Measurements from ENCODE around the gene SLC23A1.

SLC23A1 gene

DNA sequence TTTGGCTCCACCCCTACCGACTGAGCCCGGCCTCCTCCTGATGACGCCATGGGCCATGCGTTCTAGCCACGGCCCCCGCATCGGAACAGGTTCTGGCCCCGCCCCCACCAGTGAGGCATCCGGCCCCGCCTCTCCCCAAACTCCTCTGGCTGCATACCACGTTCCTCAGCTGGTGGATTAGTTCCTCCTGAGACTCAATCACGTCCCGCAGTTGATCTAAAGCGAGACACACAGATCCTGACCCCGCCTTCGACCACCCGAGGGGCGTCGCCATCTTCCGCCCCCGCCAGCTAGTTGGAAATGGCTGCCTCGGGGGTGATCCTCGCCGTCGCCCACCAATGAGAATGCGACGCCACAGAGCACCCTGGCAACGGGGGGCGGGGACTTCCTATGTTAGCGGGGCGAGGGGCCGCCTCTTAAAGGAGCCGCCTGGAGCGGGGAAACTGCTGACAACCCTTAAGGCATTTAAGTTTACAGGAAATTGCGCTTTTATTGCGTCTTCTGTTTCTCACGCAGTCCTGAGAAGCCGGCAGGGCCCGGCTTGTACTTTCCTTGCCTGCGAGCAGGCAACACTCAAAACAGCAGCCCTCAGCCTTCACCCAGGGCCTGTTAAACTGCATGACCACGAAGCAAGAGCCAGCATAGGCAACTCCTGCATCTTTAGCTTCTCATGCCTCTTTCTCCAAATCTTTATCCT is 20.8 kb upstream of the SLC23A1 start, which contains the start of gene SPATA24:
SPATA24 (minus strand) TSS at position 303 of the 697 bp plus-strand sequence; CDS start at position 274, 29 bp downstream.
- peak; percentile 95 for ATAC-seq
- TF ChIP-seq, protein P1, sequence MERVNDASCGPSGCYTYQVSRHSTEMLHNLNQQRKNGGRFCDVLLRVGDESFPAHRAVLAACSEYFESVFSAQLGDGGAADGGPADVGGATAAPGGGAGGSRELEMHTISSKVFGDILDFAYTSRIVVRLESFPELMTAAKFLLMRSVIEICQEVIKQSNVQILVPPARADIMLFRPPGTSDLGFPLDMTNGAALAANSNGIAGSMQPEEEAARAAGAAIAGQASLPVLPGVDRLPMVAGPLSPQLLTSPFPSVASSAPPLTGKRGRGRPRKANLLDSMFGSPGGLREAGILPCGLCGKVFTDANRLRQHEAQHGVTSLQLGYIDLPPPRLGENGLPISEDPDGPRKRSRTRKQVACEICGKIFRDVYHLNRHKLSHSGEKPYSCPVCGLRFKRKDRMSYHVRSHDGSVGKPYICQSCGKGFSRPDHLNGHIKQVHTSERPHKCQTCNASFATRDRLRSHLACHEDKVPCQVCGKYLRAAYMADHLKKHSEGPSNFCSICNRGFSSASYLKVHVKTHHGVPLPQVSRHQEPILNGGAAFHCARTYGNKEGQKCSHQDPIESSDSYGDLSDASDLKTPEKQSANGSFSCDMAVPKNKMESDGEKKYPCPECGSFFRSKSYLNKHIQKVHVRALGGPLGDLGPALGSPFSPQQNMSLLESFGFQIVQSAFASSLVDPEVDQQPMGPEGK (CRISPR knock-in tag; IDR thresholded peaks at IDR 0.05; ENCODE audit: borderline replicate concordance) = peak; percentile 20; the same call in 1 of the 2 replicates
- TF ChIP-seq BACH2 (CRISPR knock-in tag; IDR thresholded peaks at IDR 0.05; ENCODE audit: borderline replicate concordance) (no peak), OSR1 (CRISPR knock-in tag; IDR thresholded peaks at IDR 0.05) (no peak)

DNA sequence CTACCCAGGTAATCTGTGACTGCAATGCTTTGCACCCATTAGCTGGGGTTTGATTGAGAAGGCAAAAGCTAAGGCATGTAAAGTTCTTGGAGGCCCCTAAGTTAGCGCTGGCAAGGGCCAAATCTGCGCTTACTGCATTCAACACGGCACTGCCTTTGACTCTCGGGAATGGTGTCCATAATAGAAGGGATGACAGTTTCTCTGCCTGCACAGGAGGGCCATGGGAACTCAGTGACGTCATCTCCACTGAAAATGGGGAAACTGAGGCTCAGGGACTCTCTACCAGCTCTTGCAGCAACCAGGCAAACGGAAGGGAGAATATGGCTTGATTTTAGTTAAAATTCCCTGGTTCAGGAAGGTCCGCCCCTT is 20.3 kb upstream of the SLC23A1 start:
- peak; percentile 31 for ATAC-seq
- TF ChIP-seq ISL1 (CRISPR knock-in tag; IDR thresholded peaks at IDR 0.05) (no peak), GLIS3 (CRISPR knock-in tag; IDR thresholded peaks at IDR 0.05) (no peak), PPARA (CRISPR knock-in tag; IDR thresholded peaks at IDR 0.05; ENCODE audit: borderline replicate concordance) (no peak), CSDC2 (CRISPR knock-in tag; IDR thresholded peaks at IDR 0.05) (no peak), TOX (CRISPR knock-in tag; IDR thresholded peaks at IDR 0.05; ENCODE audit: borderline replicate concordance) (no peak), ZNF565 (CRISPR knock-in tag; conservative IDR thresholded peaks at IDR 0.05; ENCODE audit: low read depth) (no peak), ARNTL (CRISPR knock-in tag; IDR thresholded peaks at IDR 0.05; ENCODE audit: borderline replicate concordance, low read depth) (no peak), OSR1 (CRISPR knock-in tag; IDR thresholded peaks at IDR 0.05) (no peak)
- TF ChIP-seq, protein P2, sequence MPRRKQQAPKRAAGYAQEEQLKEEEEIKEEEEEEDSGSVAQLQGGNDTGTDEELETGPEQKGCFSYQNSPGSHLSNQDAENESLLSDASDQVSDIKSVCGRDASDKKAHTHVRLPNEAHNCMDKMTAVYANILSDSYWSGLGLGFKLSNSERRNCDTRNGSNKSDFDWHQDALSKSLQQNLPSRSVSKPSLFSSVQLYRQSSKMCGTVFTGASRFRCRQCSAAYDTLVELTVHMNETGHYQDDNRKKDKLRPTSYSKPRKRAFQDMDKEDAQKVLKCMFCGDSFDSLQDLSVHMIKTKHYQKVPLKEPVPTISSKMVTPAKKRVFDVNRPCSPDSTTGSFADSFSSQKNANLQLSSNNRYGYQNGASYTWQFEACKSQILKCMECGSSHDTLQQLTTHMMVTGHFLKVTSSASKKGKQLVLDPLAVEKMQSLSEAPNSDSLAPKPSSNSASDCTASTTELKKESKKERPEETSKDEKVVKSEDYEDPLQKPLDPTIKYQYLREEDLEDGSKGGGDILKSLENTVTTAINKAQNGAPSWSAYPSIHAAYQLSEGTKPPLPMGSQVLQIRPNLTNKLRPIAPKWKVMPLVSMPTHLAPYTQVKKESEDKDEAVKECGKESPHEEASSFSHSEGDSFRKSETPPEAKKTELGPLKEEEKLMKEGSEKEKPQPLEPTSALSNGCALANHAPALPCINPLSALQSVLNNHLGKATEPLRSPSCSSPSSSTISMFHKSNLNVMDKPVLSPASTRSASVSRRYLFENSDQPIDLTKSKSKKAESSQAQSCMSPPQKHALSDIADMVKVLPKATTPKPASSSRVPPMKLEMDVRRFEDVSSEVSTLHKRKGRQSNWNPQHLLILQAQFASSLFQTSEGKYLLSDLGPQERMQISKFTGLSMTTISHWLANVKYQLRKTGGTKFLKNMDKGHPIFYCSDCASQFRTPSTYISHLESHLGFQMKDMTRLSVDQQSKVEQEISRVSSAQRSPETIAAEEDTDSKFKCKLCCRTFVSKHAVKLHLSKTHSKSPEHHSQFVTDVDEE (CRISPR knock-in tag; IDR thresholded peaks at IDR 0.05) = no peak
- TF ChIP-seq, protein P3, sequence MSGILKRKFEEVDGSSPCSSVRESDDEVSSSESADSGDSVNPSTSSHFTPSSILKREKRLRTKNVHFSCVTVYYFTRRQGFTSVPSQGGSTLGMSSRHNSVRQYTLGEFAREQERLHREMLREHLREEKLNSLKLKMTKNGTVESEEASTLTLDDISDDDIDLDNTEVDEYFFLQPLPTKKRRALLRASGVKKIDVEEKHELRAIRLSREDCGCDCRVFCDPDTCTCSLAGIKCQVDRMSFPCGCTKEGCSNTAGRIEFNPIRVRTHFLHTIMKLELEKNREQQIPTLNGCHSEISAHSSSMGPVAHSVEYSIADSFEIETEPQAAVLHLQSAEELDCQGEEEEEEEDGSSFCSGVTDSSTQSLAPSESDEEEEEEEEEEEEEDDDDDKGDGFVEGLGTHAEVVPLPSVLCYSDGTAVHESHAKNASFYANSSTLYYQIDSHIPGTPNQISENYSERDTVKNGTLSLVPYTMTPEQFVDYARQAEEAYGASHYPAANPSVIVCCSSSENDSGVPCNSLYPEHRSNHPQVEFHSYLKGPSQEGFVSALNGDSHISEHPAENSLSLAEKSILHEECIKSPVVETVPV (CRISPR knock-in tag; IDR thresholded peaks at IDR 0.05) = no peak

DNA sequence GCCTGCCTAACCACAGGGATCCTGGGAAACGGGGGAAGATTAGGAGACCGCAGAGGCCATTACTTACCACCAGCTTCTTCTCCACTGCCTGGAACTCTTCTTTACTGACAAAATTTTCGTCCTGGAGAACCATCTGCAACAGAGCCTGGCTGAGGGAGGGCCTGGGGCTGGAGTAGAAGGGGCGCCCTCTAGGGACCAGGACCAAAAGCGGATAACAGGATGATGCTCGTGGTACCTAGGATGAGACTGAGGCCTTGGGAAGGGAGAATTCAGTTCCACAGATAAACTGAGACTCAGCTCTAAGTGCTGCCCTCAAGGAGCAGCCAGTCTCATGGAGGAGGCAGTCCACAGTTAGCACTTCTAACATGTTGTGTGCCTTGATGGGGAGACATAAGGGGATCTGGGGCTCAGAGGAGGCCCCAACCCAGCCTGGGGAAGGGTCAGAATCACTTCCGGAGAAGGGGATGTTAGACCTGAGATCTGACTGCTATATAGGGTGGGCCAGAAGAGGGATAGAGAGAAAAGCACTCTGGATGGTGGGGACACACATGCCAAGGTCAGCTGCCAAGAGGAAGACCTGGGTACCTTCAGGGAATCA is 19.6 kb upstream of the SLC23A1 start:
- 0 out of 3 replicates have a peak, but pooled peaks have one; percentile 8 for ATAC-seq
- TF ChIP-seq, protein P3 (CRISPR knock-in tag; IDR thresholded peaks at IDR 0.05) = no peak
- TF ChIP-seq ZC3H10 (CRISPR knock-in tag; IDR thresholded peaks at IDR 0.05) = no peak
- TF ChIP-seq, protein P2 (CRISPR knock-in tag; IDR thresholded peaks at IDR 0.05) = no peak
- no peak for TF ChIP-seq SNAI2 (CRISPR knock-in tag; IDR thresholded peaks at IDR 0.05)
- TF ChIP-seq GLIS3 (CRISPR knock-in tag; IDR thresholded peaks at IDR 0.05) = no peak
- TF ChIP-seq RARB (CRISPR knock-in tag; IDR thresholded peaks at IDR 0.05) = no peak
- no peak for TF ChIP-seq OSR1 (CRISPR knock-in tag; IDR thresholded peaks at IDR 0.05)
- TF ChIP-seq PPARA (CRISPR knock-in tag; IDR thresholded peaks at IDR 0.05; ENCODE audit: borderline replicate concordance) = no peak
- no peak for TF ChIP-seq BACH2 (CRISPR knock-in tag; IDR thresholded peaks at IDR 0.05; ENCODE audit: borderline replicate concordance)
- no peak for TF ChIP-seq CSDC2 (CRISPR knock-in tag; IDR thresholded peaks at IDR 0.05)
- TF ChIP-seq, protein P4, sequence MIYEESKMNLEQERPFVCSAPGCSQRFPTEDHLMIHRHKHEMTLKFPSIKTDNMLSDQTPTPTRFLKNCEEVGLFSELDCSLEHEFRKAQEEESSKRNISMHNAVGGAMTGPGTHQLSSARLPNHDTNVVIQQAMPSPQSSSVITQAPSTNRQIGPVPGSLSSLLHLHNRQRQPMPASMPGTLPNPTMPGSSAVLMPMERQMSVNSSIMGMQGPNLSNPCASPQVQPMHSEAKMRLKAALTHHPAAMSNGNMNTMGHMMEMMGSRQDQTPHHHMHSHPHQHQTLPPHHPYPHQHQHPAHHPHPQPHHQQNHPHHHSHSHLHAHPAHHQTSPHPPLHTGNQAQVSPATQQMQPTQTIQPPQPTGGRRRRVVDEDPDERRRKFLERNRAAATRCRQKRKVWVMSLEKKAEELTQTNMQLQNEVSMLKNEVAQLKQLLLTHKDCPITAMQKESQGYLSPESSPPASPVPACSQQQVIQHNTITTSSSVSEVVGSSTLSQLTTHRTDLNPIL (CRISPR knock-in tag; IDR thresholded peaks at IDR 0.05; ENCODE audit: low read depth) = no peak
- TF ChIP-seq ESRRG (CRISPR knock-in tag; IDR thresholded peaks at IDR 0.05) = no peak
- no peak for TF ChIP-seq TCF4 (CRISPR knock-in tag; IDR thresholded peaks at IDR 0.05; ENCODE audit: borderline replicate concordance)
- no peak for TF ChIP-seq ISL1 (CRISPR knock-in tag; IDR thresholded peaks at IDR 0.05)
- no peak for TF ChIP-seq ZFP30 (CRISPR knock-in tag; IDR thresholded peaks at IDR 0.05)
- TF ChIP-seq, protein P5, sequence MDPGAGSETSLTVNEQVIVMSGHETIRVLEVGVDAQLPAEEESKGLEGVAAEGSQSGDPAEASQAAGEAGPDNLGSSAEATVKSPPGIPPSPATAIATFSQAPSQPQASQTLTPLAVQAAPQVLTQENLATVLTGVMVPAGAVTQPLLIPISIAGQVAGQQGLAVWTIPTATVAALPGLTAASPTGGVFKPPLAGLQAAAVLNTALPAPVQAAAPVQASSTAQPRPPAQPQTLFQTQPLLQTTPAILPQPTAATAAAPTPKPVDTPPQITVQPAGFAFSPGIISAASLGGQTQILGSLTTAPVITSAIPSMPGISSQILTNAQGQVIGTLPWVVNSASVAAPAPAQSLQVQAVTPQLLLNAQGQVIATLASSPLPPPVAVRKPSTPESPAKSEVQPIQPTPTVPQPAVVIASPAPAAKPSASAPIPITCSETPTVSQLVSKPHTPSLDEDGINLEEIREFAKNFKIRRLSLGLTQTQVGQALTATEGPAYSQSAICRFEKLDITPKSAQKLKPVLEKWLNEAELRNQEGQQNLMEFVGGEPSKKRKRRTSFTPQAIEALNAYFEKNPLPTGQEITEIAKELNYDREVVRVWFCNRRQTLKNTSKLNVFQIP (CRISPR knock-in tag; IDR thresholded peaks at IDR 0.05; ENCODE audit: borderline replicate concordance, low read depth) = no peak
- no peak for TF ChIP-seq ZNF70 (CRISPR knock-in tag; IDR thresholded peaks at IDR 0.05)
- TF ChIP-seq ZFP3 (CRISPR knock-in tag; IDR thresholded peaks at IDR 0.05) = no peak
- no peak for TF ChIP-seq TOX (CRISPR knock-in tag; IDR thresholded peaks at IDR 0.05; ENCODE audit: borderline replicate concordance)
- TF ChIP-seq ARNTL (CRISPR knock-in tag; IDR thresholded peaks at IDR 0.05; ENCODE audit: borderline replicate concordance, low read depth) = no peak
